Activated B cell treated with CpG ODN at 0.5 μM for 24 hours (primary cell): ENCODE measurements around the gene ADRA2C. TPM values are rescaled to one million over a fixed set of nuclear protein-coding genes. Genes with fewer than 3 reads are reported as not detected.

Experiments used
- ATAC-seq: fragments of 200-7000 bp; cut with Tn5 transposase; one replicate; pipeline ENCODE4 v1.10.0; 2021; ENCODE audit warnings: low read depth, mild to moderate bottlenecking, moderate library complexity
- CTCF ChIA-PET: fragments of 350-600 bp; sonication (Branson Sonifier 250); formaldehyde crosslinking; loops from one replicate; lab custom pipeline; 2021; ENCODE audit warnings: antibody characterized with exemption; lab: Charles Lee
- POLR2A ChIA-PET: fragments of 350-600 bp; sonication (Branson Sonifier 250); formaldehyde crosslinking; loops from one replicate; lab custom pipeline; 2021; ENCODE audit warnings: antibody characterized with exemption; lab: Charles Lee
- DNase-seq: peaks from one replicate; pipeline ENCODE4 v3.0.0; 2022
- H3K27ac Mint-ChIP-seq: one replicate; pipeline ENCODE4 v1.8.0; 2020; ENCODE audit warnings: mixed read lengths
- H3K27me3 Mint-ChIP-seq: one replicate; pipeline ENCODE4 v1.8.0; 2021; ENCODE audit warnings: mixed read lengths
- H3K36me3 Mint-ChIP-seq: one replicate; pipeline ENCODE4 v1.8.0; 2021; ENCODE audit warnings: low read depth, mixed read lengths
- H3K4me1 Mint-ChIP-seq: one replicate; pipeline ENCODE4 v1.8.0; 2021; ENCODE audit warnings: mixed read lengths
- H3K4me3 Mint-ChIP-seq: one replicate; pipeline ENCODE4 v1.8.0; 2020; ENCODE audit warnings: mild to moderate bottlenecking, mixed read lengths
- H3K9me3 Mint-ChIP-seq: one replicate; pipeline ENCODE4 v1.8.0; 2020; ENCODE audit warnings: mixed read lengths
- intact Hi-C: fragments of 100-400 bp; cut with micrococcal nuclease; formaldehyde crosslinking; loops from one replicate; pipeline ENCODE4 v1.15.1; 2024
- total RNA-seq: library from RNA; stranded (reverse); gene quantifications from 2 replicates; pipeline ENCODE4 v1.2.3, GENCODE V29; 2022
- TF ChIP-seq, protein P1 (sequence below): fragments of 200-600 bp; IDR thresholded peaks from one replicate; pipeline ENCODE4 v1.8.0; 2022; ENCODE audit warnings: antibody characterized with exemption, mild to moderate bottlenecking

ADRA2C gene
- total RNA-seq, 1 donor from 2014 or later: not detected

GRCh38 chr4:3787489-3788365 lies 21.5 kb downstream of the ADRA2C start:
- TF ChIP-seq, protein P1, sequence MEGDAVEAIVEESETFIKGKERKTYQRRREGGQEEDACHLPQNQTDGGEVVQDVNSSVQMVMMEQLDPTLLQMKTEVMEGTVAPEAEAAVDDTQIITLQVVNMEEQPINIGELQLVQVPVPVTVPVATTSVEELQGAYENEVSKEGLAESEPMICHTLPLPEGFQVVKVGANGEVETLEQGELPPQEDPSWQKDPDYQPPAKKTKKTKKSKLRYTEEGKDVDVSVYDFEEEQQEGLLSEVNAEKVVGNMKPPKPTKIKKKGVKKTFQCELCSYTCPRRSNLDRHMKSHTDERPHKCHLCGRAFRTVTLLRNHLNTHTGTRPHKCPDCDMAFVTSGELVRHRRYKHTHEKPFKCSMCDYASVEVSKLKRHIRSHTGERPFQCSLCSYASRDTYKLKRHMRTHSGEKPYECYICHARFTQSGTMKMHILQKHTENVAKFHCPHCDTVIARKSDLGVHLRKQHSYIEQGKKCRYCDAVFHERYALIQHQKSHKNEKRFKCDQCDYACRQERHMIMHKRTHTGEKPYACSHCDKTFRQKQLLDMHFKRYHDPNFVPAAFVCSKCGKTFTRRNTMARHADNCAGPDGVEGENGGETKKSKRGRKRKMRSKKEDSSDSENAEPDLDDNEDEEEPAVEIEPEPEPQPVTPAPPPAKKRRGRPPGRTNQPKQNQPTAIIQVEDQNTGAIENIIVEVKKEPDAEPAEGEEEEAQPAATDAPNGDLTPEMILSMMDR: no peak
- Mint-ChIP-seq H3K36me3 (no peaks in the 10 kb centered on the region), H3K4me1 (no peaks in the 10 kb centered on the region), H3K4me3 (no peak overlapping the region), H3K27me3 (peaks cover 6% of the 10 kb centered on the region), H3K27ac (no peak overlapping the region), H3K9me3 (no peaks in the 10 kb centered on the region)
- intact Hi-C loops: no loop called here
- POLR2A ChIA-PET: no interaction called here
- ATAC-seq (no peak), DNase-seq (no peak)
- CTCF ChIA-PET: no interaction called here

DNA sequence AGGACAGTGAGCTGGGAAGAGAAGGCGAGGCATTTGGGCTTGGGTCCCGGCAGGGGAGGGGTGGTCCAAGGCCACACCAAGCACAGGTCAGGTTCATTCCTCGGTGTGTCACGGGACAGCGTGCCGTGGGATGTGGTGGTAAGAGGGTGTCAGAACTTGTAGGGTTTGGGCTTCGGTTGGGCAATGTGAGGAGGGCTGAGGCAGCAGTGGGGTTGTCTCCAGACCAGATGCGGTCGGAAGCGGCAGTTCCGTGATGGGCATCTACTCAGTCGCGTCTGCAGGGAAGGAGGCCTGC lies 22.1 kb downstream of the ADRA2C start:
- Mint-ChIP-seq H3K9me3 (peaks cover 3% of the 10 kb centered on the region), H3K4me1 (no peaks in the 10 kb centered on the region), H3K27ac (no peak overlapping the region), H3K36me3 (no peaks in the 10 kb centered on the region), H3K27me3 (peaks cover 12% of the 10 kb centered on the region), H3K4me3 (no peak overlapping the region)
- ChIA-PET CTCF (no interaction called here), POLR2A (no interaction called here)
- no peak for ATAC-seq
- intact Hi-C loops: no loop called here
- TF ChIP-seq, protein P1: no peak
- DNase-seq: no peak

DNA sequence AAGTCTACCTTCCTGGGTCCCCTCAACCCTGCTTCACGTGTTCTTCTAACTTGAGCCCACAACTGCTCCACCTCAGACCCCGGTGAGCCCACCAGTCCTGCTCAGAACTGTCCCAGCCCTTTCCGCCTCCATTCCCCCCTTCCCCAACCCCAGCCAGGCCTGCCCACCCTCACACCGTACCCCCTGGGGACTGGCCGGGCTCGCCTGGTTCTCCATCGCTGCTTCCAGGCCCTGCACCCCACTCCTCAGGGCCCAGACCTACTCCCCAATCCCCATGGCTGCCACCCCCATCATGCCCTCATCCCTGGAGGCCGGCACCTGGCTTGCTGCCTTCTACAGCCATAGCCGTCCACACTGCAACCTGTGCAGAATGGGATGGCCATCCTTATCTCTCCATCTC lies 23.4 kb downstream of the ADRA2C start:
- ChIA-PET CTCF (no interaction called here), POLR2A (no interaction called here)
- no peak for ATAC-seq

GRCh38 chr4:3790006-3790561 lies 23.9 kb downstream of the ADRA2C start:
- TF ChIP-seq, protein P1: no peak
- CTCF ChIA-PET: no interaction called here
- Mint-ChIP-seq H3K36me3 (no peaks in the 10 kb centered on the region), H3K4me3 (no peak overlapping the region), H3K27me3 (peaks cover 10% of the 10 kb centered on the region), H3K9me3 (peaks cover 12% of the 10 kb centered on the region), H3K4me1 (no peaks in the 10 kb centered on the region), H3K27ac (no peak overlapping the region)
- intact Hi-C loops: no loop called here
- no peak for ATAC-seq
- no peak for DNase-seq
- POLR2A ChIA-PET: no interaction called here

More for the DNA sequence above, 23.4 kb downstream of the ADRA2C start:
- Mint-ChIP-seq H3K9me3 (peaks cover 8% of the 10 kb centered on the region), H3K4me3 (no peak overlapping the region), H3K4me1 (no peaks in the 10 kb centered on the region), H3K36me3 (no peaks in the 10 kb centered on the region), H3K27ac (no peak overlapping the region), H3K27me3 (peaks cover 10% of the 10 kb centered on the region)
- TF ChIP-seq, protein P1: no peak
- intact Hi-C loops: no loop called here
- no peak for DNase-seq

DNA sequence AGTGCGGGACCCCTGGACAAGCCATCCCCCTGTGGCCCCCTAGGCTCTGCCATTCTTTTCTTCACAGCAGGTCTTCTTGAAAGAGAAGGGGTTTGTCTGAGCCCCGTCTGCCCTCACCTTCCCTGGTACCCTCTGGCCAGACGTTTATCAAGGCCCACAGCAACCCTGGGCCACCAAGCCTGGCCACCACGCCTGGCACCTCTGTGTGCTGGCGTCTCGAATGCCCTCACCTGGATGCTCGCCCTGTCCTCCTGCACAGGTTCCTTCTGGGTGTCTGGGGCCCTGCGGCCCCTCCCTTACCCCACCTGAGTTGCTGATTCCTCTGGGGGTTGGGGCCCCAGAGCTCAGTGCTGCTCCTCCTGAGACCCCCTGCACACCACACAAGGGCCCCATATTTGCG lies 25.1 kb downstream of the ADRA2C start:
- no peak overlapping the region for H3K27ac Mint-ChIP-seq
- POLR2A ChIA-PET: no interaction called here
- no peaks in the 10 kb centered on the region for H3K4me1 Mint-ChIP-seq
- CTCF ChIA-PET: no interaction called here
- peaks cover 10% of the 10 kb centered on the region for H3K27me3 Mint-ChIP-seq
- no peak overlapping the region for H3K4me3 Mint-ChIP-seq
- peaks cover 20% of the 10 kb centered on the region for H3K9me3 Mint-ChIP-seq
- DNase-seq: no peak
- TF ChIP-seq, protein P1: no peak
- ATAC-seq: no peak
- no peaks in the 10 kb centered on the region for H3K36me3 Mint-ChIP-seq
- intact Hi-C loops: no loop called here
